ENCODE data around the gene SBK3. TPM values are rescaled to one million over a fixed set of nuclear protein-coding genes. Genes with fewer than 3 reads are reported as not detected.
A peak's percentile ranks its signal among the peaks of the same experiment; 100 is the strongest.

SBK3 gene
- total RNA-seq, 4 donors from 2014 or later, result not detected

- TF ChIP-seq CTCF (IDR thresholded peaks at IDR 0.05), result no peak
- H3K9me3 ChIP-seq, result no peaks in the 10 kb centered on the region
- no peak for DNase-seq
- intact Hi-C loops (cut with DNase I; ENCODE audit: low total_unique reads) (no loop called here), in situ Hi-C loops (cut with MboI; ENCODE audit: low pct_ligation_motif_present in 1 of 4, low pct_unique_long_range_greater_than_20kb in 1 of 4, low sequenced_read_pairs in 3 of 4) (no loop called here)
- H3K36me3 ChIP-seq, result peaks cover 0 to 7% (median 0%) of the 10 kb centered on the region in 4 donors
- peaks cover 8 to 22% (median 21%) of the 10 kb centered on the region in 4 donors for H3K4me1 ChIP-seq
- H3K4me3 ChIP-seq, result no peak overlapping the region
- 73% methylated on average over 10 of the region's 10 CpGs; no CpG with 5 or more reads in 1 of the 2 donors for WGBS, 2 donors (ENCODE audit: low coverage in 1 of 2)
- H3K27ac ChIP-seq, result no peak overlapping the region
- H3K27me3 ChIP-seq, result peaks cover 5% of the 10 kb centered on the region
Observed at GRCh38 chr19:55590617-55591016, 45.3 kb upstream of the SBK3 start.

GRCh38 chr19:55590109-55590508 lies 44.8 kb upstream of the SBK3 start:
- intact Hi-C loops (cut with DNase I; ENCODE audit: low total_unique reads) (no loop called here), in situ Hi-C loops (cut with MboI; ENCODE audit: low pct_ligation_motif_present in 1 of 4, low pct_unique_long_range_greater_than_20kb in 1 of 4, low sequenced_read_pairs in 3 of 4) (no loop called here)
- Histone ChIP-seq H3K36me3 (peaks cover 0 to 4% (median 0%) of the 10 kb centered on the region in 4 donors), H3K27me3 (peaks cover 5% of the 10 kb centered on the region), H3K4me3 (no peak overlapping the region), H3K4me1 (peaks cover 8 to 25% (median 24%) of the 10 kb centered on the region in 4 donors), H3K9me3 (no peaks in the 10 kb centered on the region), H3K27ac (no peak overlapping the region)
- WGBS, 2 donors (ENCODE audit: low coverage in 1 of 2), result 64 to 83% methylated on average over 4 to 7 of the region's 7 CpGs
- no peak for DNase-seq
- no peak for TF ChIP-seq CTCF (IDR thresholded peaks at IDR 0.05)
- TF ChIP-seq EP300 (IDR thresholded peaks at IDR 0.05; ENCODE audit: low read depth), result no peak
- TF ChIP-seq POLR2A (IDR thresholded peaks at IDR 0.05), result no peak
- TF ChIP-seq POLR2AphosphoS5 (IDR thresholded peaks at IDR 0.05), result no peak

GRCh38 chr19:55588738-55589137 lies 43.4 kb upstream of the SBK3 start:
- peaks cover 8 to 25% (median 24%) of the 10 kb centered on the region in 4 donors for H3K4me1 ChIP-seq
- H3K9me3 ChIP-seq, result no peaks in the 10 kb centered on the region
- TF ChIP-seq CTCF (IDR thresholded peaks at IDR 0.05) (no peak), POLR2AphosphoS5 (IDR thresholded peaks at IDR 0.05) (no peak), POLR2A (IDR thresholded peaks at IDR 0.05) (no peak), EP300 (IDR thresholded peaks at IDR 0.05; ENCODE audit: low read depth) (no peak)
- no peak for DNase-seq
- no peak overlapping the region for H3K27ac ChIP-seq
- H3K4me3 ChIP-seq, result no peak overlapping the region
- no peaks in the 10 kb centered on the region for H3K36me3 ChIP-seq
- H3K27me3 ChIP-seq, result peaks cover 5% of the 10 kb centered on the region
- 86 to 100% methylated on average over 2 to 8 of the region's 8 CpGs for WGBS, 2 donors (ENCODE audit: low coverage in 1 of 2)
- intact Hi-C loops (cut with DNase I; ENCODE audit: low total_unique reads) (loop anchor here (10.0 kb wide), 1 partner anchor 74 kb away; no protein-coding TSS in a partner anchor), in situ Hi-C loops (cut with MboI; ENCODE audit: low pct_ligation_motif_present in 1 of 4, low pct_unique_long_range_greater_than_20kb in 1 of 4, low sequenced_read_pairs in 3 of 4) (no loop called here)

DNA sequence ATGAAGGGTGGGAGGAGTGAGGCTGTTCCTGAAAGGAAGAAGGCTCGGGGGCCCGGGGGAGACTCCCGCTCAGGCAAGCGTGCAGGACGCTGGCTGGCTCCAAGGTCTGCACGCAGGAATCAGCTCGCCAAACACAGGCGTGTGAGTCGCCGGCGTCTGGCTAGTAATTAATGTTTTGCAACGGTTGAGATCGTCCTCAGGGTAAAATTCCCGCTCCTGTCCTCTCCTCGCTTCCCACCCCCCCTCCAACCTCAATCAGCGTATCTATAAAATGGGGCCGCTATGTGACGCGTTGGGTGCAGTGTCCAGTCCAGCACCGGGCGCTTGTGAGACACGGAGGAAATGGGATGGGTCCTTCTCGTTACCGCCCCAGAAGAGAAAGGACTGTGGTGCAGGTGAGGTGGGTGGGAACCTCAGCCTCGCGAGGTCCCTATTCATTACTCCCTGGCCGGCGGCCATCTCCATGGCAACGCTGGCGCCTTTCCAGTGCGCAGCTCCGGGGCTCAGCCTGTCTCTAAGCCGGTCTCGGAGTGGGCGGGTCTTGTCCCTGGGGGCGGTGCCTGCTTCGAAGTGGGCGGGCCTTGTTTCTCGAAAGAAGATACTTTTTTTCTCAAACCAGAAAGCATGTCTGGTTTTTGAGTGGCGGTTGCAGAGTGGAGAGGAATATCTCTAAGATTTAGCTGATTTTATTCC lies 41.8 kb upstream of the SBK3 start:
- DNase-seq, result peak; percentile 96
- in situ Hi-C loops (cut with MboI; ENCODE audit: low pct_ligation_motif_present in 1 of 4, low pct_unique_long_range_greater_than_20kb in 1 of 4, low sequenced_read_pairs in 3 of 4), result no loop called here
- H3K27ac ChIP-seq, result peak overlapping the region in 2 of 4 donors; percentile 51 to 57
- peaks cover 8 to 29% (median 24%) of the 10 kb centered on the region in 4 donors for H3K4me1 ChIP-seq
- WGBS, 2 donors (ENCODE audit: low coverage in 1 of 2), result 0 to 1% methylated on average over 6 to 40 of the region's 40 CpGs
- no peaks in the 10 kb centered on the region for H3K9me3 ChIP-seq
- TF ChIP-seq POLR2AphosphoS5 (IDR thresholded peaks at IDR 0.05) (peak in 1 of 3 donors; percentile 18), CTCF (IDR thresholded peaks at IDR 0.05) (no peak)
- H3K4me3 ChIP-seq, result peak overlapping the region in 3 of 4 donors; percentile 5 to 39 (median 21)
- H3K27me3 ChIP-seq, result peaks cover 5% of the 10 kb centered on the region
- no peaks in the 10 kb centered on the region for H3K36me3 ChIP-seq
- intact Hi-C loops (cut with DNase I; ENCODE audit: low total_unique reads), result loop anchor here (10.0 kb wide), 1 partner anchor 72 kb away; no protein-coding TSS in a partner anchor

Measured in transverse colon (tissue), 4 donors.